Activated naive CD4-positive, alpha-beta T cell treated with anti-CD3 and anti-CD28 coated beads, Interleukin-2, amount 50 U/mL, for 24 hours (primary cell): ENCODE results near the gene PHF21A.
"Not testable (repeated sequence)": the region's sequence is repeated elsewhere in the genome, so short reads cannot be mapped to it uniquely, and the experiment has no call there.

Experiments used
- H3K27ac Mint-ChIP-seq: one replicate; pipeline ENCODE4 v1.8.0; 2021; ENCODE audit warnings: mild to moderate bottlenecking, mixed read lengths
- H3K27me3 Mint-ChIP-seq: one replicate; pipeline ENCODE4 v1.8.0; 2021; ENCODE audit warnings: mixed read lengths
- H3K36me3 Mint-ChIP-seq: one replicate; pipeline ENCODE4 v1.8.0; 2021; ENCODE audit warnings: mixed read lengths
- H3K4me1 Mint-ChIP-seq: one replicate; pipeline ENCODE4 v1.8.0; 2021; ENCODE audit warnings: mixed read lengths
- H3K4me3 Mint-ChIP-seq: one replicate; pipeline ENCODE4 v1.8.0; 2021; ENCODE audit warnings: mild to moderate bottlenecking, mixed read lengths
- H3K9me3 Mint-ChIP-seq: one replicate; pipeline ENCODE4 v1.8.0; 2021; ENCODE audit warnings: mixed read lengths

PHF21A gene

GRCh38 chr11:46038529-46038928 lies 82.7 kb downstream of the PHF21A start:
- Mint-ChIP-seq H3K27me3 (no peaks in the 10 kb centered on the region), H3K4me1 (peaks cover 33% of the 10 kb centered on the region), H3K4me3 (no peak overlapping the region), H3K9me3 (no peaks in the 10 kb centered on the region), H3K27ac (no peak overlapping the region), H3K36me3 (peaks cover 11% of the 10 kb centered on the region)

GRCh38 chr11:46036969-46037368 lies 84.3 kb downstream of the PHF21A start:
- Mint-ChIP-seq H3K36me3 (peaks cover 9% of the 10 kb centered on the region), H3K4me3 (no peak overlapping the region), H3K27me3 (no peaks in the 10 kb centered on the region), H3K4me1 (peaks cover 29% of the 10 kb centered on the region), H3K27ac (no peak overlapping the region), H3K9me3 (no peaks in the 10 kb centered on the region)

GRCh38 chr11:46036009-46036408 lies 85.2 kb downstream of the PHF21A start:
- Mint-ChIP-seq H3K36me3 (peaks cover 9% of the 10 kb centered on the region), H3K27ac (no peak overlapping the region), H3K4me3 (no peak overlapping the region), H3K4me1 (peaks cover 21% of the 10 kb centered on the region), H3K27me3 (no peaks in the 10 kb centered on the region), H3K9me3 (no peaks in the 10 kb centered on the region)

- Mint-ChIP-seq H3K4me3 (no peak overlapping the region), H3K4me1 (peaks cover 8% of the 10 kb centered on the region), H3K36me3 (peaks cover 11% of the 10 kb centered on the region), H3K9me3 (no peaks in the 10 kb centered on the region), H3K27me3 (no peaks in the 10 kb centered on the region), H3K27ac (no peak overlapping the region)
These were observed 87.2 kb downstream of the PHF21A start for GRCh38 chr11:46034041-46034440.

GRCh38 chr11:46026606-46027293 lies 94.5 kb downstream of the PHF21A start:
- no peaks in the 10 kb centered on the region for H3K27me3 Mint-ChIP-seq

GRCh38 chr11:46020084-46020599 lies 101.1 kb downstream of the PHF21A start:
- Mint-ChIP-seq H3K9me3 (no peaks in the 10 kb centered on the region), H3K27me3 (no peaks in the 10 kb centered on the region), H3K27ac (no peak overlapping the region), H3K36me3 (peaks cover 5% of the 10 kb centered on the region), H3K4me1 (peaks cover 4% of the 10 kb centered on the region), H3K4me3 (no peak overlapping the region)

More at GRCh38 chr11:46026606-46027293, 94.5 kb downstream of the PHF21A start:
- Mint-ChIP-seq H3K9me3 (no peaks in the 10 kb centered on the region), H3K36me3 (peaks cover 6% of the 10 kb centered on the region), H3K4me3 (no peak overlapping the region), H3K4me1 (no peaks in the 10 kb centered on the region), H3K27ac (no peak overlapping the region)

- Mint-ChIP-seq H3K36me3 (peaks cover 5% of the 10 kb centered on the region), H3K27me3 (no peaks in the 10 kb centered on the region), H3K4me1 (peaks cover 4% of the 10 kb centered on the region)
These were observed 102.6 kb downstream of the PHF21A start for GRCh38 chr11:46018651-46019050.

GRCh38 chr11:46017341-46017740 lies 103.9 kb downstream of the PHF21A start:
- H3K9me3 Mint-ChIP-seq, result no peaks in the 10 kb centered on the region
- peaks cover 9% of the 10 kb centered on the region for H3K4me1 Mint-ChIP-seq
- H3K36me3 Mint-ChIP-seq, result peaks cover 5% of the 10 kb centered on the region
- no peak overlapping the region for H3K27ac Mint-ChIP-seq
- H3K4me3 Mint-ChIP-seq, result no peak overlapping the region
- H3K27me3 Mint-ChIP-seq, result no peaks in the 10 kb centered on the region

More at GRCh38 chr11:46018651-46019050, 102.6 kb downstream of the PHF21A start:
- Mint-ChIP-seq H3K27ac (no peak overlapping the region), H3K9me3 (no peaks in the 10 kb centered on the region), H3K4me3 (no peak overlapping the region)

GRCh38 chr11:46015941-46016340 lies 105.3 kb downstream of the PHF21A start:
- Mint-ChIP-seq H3K27ac (no peak overlapping the region), H3K4me1 (peaks cover 16% of the 10 kb centered on the region), H3K4me3 (no peak overlapping the region), H3K9me3 (no peaks in the 10 kb centered on the region), H3K36me3 (peaks cover 2% of the 10 kb centered on the region), H3K27me3 (no peaks in the 10 kb centered on the region)

GRCh38 chr11:46014168-46014567 lies 107.1 kb downstream of the PHF21A start:
- not testable (repeated sequence) for H3K4me3 Mint-ChIP-seq, H3K27me3 Mint-ChIP-seq, H3K27ac Mint-ChIP-seq, H3K36me3 Mint-ChIP-seq, H3K9me3 Mint-ChIP-seq
- H3K4me1 Mint-ChIP-seq, result peaks cover 16% of the 10 kb centered on the region

GRCh38 chr11:46012185-46012584 lies 109.1 kb downstream of the PHF21A start:
- Mint-ChIP-seq H3K36me3 (peaks cover 2% of the 10 kb centered on the region), H3K4me1 (peaks cover 16% of the 10 kb centered on the region), H3K27ac (peak overlapping the region; percentile 27), H3K27me3 (no peaks in the 10 kb centered on the region), H3K9me3 (no peaks in the 10 kb centered on the region), H3K4me3 (no peak overlapping the region)

GRCh38 chr11:46010100-46010499 lies 111.2 kb downstream of the PHF21A start:
- H3K27ac Mint-ChIP-seq, result no peak overlapping the region
- H3K27me3 Mint-ChIP-seq, result no peaks in the 10 kb centered on the region
- H3K9me3 Mint-ChIP-seq, result no peaks in the 10 kb centered on the region
- peaks cover 17% of the 10 kb centered on the region for H3K4me1 Mint-ChIP-seq
- peaks cover 2% of the 10 kb centered on the region for H3K36me3 Mint-ChIP-seq
- no peak overlapping the region for H3K4me3 Mint-ChIP-seq

GRCh38 chr11:46009647-46010046 lies 111.6 kb downstream of the PHF21A start:
- Mint-ChIP-seq H3K27me3 (no peaks in the 10 kb centered on the region), H3K36me3 (no peaks in the 10 kb centered on the region), H3K4me1 (peaks cover 17% of the 10 kb centered on the region), H3K4me3 (no peak overlapping the region), H3K9me3 (no peaks in the 10 kb centered on the region), H3K27ac (peak overlapping the region; percentile 60)

GRCh38 chr11:46006418-46007070 lies 114.7 kb downstream of the PHF21A start:
- H3K9me3 Mint-ChIP-seq, result no peaks in the 10 kb centered on the region
- H3K4me3 Mint-ChIP-seq, result no peak overlapping the region
- peaks cover 6% of the 10 kb centered on the region for H3K4me1 Mint-ChIP-seq
- H3K27ac Mint-ChIP-seq, result no peak overlapping the region
- H3K36me3 Mint-ChIP-seq, result no peaks in the 10 kb centered on the region
- no peaks in the 10 kb centered on the region for H3K27me3 Mint-ChIP-seq

- Mint-ChIP-seq H3K4me3 (no peak overlapping the region), H3K27me3 (no peaks in the 10 kb centered on the region), H3K27ac (no peak overlapping the region), H3K36me3 (no peaks in the 10 kb centered on the region), H3K9me3 (no peaks in the 10 kb centered on the region), H3K4me1 (peaks cover 9% of the 10 kb centered on the region)
These were observed 117.7 kb downstream of the PHF21A start for GRCh38 chr11:46003572-46003971.

GRCh38 chr11:46002189-46002588 lies 119.1 kb downstream of the PHF21A start:
- Mint-ChIP-seq H3K4me1 (peaks cover 9% of the 10 kb centered on the region), H3K27ac (no peak overlapping the region), H3K4me3 (no peak overlapping the region), H3K36me3 (no peaks in the 10 kb centered on the region), H3K27me3 (no peaks in the 10 kb centered on the region), H3K9me3 (no peaks in the 10 kb centered on the region)
